Activated T-helper 17 cell treated with anti-CD3 and anti-CD28 coated beads, Interleukin-2, amount 50 U/mL, for 72 hours (primary cell): Measurements from ENCODE around the gene UMAD1. TPM values are rescaled to one million over a fixed set of nuclear protein-coding genes. Genes with fewer than 3 reads are reported as not detected.

Source experiments
- ATAC-seq: fragments of 150-1000 bp; cut with Tn5 transposase; replicated peaks from 2 replicates; pipeline ENCODE4 v1.10.0; 2021; ENCODE audit warnings: mild to moderate bottlenecking, moderate library complexity
- H3K27ac Mint-ChIP-seq: one replicate; pipeline ENCODE4 v1.8.0; 2022; ENCODE audit warnings: mixed read lengths
- H3K27me3 Mint-ChIP-seq: one replicate; pipeline ENCODE4 v1.8.0; 2022; ENCODE audit warnings: mixed read lengths
- H3K36me3 Mint-ChIP-seq: one replicate; pipeline ENCODE4 v1.8.0; 2022; ENCODE audit warnings: low read depth, mild to moderate bottlenecking, mixed read lengths
- H3K4me1 Mint-ChIP-seq: one replicate; pipeline ENCODE4 v1.8.0; 2022; ENCODE audit warnings: mixed read lengths
- H3K4me3 Mint-ChIP-seq: one replicate; pipeline ENCODE4 v1.8.0; 2022; ENCODE audit warnings: mild to moderate bottlenecking, mixed read lengths
- H3K9me3 Mint-ChIP-seq: one replicate; pipeline ENCODE4 v1.8.0; 2022; ENCODE audit warnings: mixed read lengths
- total RNA-seq, 2 donors: library from RNA; stranded (reverse); gene quantifications; one replicate each; pipeline ENCODE4 v1.2.3, GENCODE V29; 2022

UMAD1 gene
- total RNA-seq, 2 donors from 2014 or later = 9.4 to 11.7 TPM

DNA sequence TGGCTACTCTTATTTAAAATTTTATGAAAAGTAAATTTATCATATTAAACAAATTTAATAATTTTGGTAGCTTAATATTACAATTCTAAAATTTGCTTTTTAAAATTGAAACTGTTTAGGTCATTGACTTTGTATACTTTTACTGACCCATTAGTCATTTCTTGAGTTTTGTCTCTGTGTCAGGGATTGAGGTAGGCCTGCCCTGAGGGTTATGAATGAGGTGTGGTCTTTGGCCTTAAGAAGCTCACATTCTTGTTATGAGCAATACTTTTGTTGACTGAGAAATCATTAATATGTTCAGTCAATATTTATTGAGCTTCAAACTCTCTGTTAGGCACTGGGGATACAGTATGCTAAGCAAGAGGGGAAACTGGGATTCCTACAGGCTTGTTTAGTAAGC lies 124.9 kb downstream of the UMAD1 start:
- ATAC-seq = peak; percentile 36
- no peaks in the 10 kb centered on the region for H3K9me3 Mint-ChIP-seq
- no peaks in the 10 kb centered on the region for H3K36me3 Mint-ChIP-seq
- H3K27ac Mint-ChIP-seq = peak overlapping the region; percentile 63
- no peak overlapping the region for H3K4me3 Mint-ChIP-seq
- no peaks in the 10 kb centered on the region for H3K27me3 Mint-ChIP-seq
- peaks cover 24% of the 10 kb centered on the region for H3K4me1 Mint-ChIP-seq

DNA sequence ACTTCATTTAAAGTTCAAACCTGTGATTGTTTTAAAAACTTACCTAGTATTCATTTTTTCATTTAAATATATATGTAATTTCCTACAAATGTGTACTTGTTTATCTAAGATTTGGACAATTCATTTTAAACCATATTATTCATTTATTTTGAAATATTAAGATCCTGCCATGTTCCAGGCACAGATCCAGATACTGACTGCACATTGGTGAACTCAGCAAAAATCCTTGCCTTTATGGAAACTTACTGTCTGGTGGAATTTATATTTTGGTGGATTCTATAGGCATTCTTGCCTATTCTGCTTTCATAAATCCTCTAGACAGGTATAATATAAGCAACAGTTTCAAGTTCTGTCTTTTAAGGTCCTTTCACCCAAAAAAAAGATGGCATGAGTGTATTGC lies 126.1 kb downstream of the UMAD1 start:
- Mint-ChIP-seq H3K27me3 (no peaks in the 10 kb centered on the region), H3K4me3 (no peak overlapping the region), H3K27ac (no peak overlapping the region), H3K4me1 (peaks cover 19% of the 10 kb centered on the region), H3K9me3 (no peaks in the 10 kb centered on the region), H3K36me3 (no peaks in the 10 kb centered on the region)
- no peak for ATAC-seq

DNA sequence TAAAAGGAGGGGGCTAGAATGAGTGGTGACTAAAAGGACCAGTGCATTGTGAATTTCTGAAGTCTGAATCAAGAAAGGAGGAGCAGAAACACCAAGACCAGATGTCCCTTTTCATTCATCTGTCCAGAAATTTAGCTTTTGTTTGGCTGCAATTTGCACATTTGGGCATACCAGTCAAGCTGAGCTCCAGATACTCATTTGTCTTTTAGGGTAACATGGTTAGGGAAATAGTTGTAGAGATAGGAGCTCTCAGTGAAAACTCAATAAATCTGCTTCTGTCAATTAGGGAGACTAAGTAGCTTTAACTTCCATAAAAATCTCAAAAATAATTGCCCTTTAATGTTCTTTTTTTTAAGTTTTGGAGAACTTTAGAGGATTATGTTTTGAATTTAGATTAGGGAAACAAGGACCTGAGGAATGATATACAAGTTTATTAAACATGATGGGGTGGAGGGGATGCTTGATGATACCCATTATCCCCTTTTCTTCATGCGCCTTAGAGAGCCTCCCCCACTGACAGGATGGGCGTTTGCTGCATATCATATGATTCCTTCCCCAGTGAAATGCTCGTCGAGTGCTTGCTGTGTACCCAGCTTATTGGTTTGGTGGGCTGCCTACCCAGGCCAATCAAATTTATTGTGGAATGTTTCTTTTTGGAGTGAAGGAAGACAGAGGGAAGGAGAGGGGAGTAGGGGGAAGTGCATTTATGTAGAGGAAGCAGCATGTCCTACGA lies 128.6 kb downstream of the UMAD1 start:
- H3K4me1 Mint-ChIP-seq = peaks cover 22% of the 10 kb centered on the region
- no peak overlapping the region for H3K27ac Mint-ChIP-seq
- H3K4me3 Mint-ChIP-seq = no peak overlapping the region
- H3K27me3 Mint-ChIP-seq = no peaks in the 10 kb centered on the region
- no peaks in the 10 kb centered on the region for H3K9me3 Mint-ChIP-seq
- H3K36me3 Mint-ChIP-seq = no peaks in the 10 kb centered on the region
- ATAC-seq = no peak

DNA sequence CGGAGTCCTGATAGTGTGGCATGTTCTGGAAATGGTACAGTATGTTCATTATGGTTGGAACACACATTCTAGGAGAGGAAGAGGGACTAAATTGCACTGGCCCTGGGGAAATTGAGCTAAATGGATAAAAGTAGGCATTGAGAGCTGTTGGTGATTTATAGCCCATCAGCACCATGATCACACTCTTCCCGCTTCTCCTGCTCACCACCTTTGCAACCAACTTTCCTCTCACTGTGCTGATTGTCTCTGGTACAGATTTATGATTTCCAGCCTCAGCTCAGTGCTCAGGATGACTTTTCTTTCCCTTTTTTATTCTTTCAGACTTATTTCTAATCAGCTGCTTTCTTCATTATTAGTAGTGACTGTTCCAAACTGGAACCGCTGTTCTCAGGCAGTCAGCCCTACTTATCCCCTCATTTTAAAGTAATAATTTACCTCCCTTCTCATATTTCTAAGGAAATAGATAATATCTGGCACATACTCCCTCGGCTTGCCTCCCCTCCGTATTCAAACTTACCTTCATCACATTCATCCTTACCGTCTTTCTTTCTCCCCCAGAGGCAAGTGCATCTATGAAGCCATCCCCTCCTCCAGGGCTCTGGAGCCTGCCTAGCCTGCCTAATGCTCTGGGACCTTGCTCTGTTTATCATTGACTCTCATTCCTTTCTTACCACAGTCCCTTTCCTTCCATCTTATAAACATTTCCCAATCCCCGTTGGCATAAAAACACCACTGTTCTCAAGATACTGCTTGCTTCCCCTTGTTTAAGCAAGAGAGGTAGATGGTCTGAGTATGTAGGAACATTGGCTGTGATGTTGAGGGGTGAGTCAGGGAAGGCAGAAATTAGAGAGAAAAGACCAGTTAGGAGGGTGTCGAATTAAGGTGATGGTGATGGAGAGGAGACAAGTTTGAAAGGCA lies 129.4 kb downstream of the UMAD1 start:
- no peak for ATAC-seq
- Mint-ChIP-seq H3K27ac (no peak overlapping the region), H3K4me1 (peaks cover 14% of the 10 kb centered on the region), H3K4me3 (no peak overlapping the region), H3K36me3 (no peaks in the 10 kb centered on the region), H3K9me3 (no peaks in the 10 kb centered on the region), H3K27me3 (no peaks in the 10 kb centered on the region)

DNA sequence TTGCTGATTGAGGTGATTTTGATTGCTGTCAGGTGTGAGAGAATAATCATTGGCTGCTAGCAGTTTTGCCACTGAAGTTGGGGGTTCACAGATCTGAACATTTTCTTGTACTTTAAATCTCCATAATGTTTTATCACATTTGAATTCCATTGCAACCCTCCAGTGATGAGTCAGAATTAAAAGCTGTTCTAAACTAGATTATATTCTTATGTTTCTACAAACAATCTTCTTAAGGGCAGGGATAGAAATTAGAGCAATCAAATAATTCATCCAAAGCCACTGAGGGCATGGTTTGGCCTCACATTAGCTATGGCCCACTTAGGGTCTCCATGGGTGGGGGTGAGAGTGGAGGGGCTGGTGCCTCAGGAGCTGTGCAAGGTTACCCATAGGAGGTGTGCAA lies 130.9 kb downstream of the UMAD1 start:
- Mint-ChIP-seq H3K36me3 (no peaks in the 10 kb centered on the region), H3K4me3 (no peak overlapping the region), H3K27me3 (no peaks in the 10 kb centered on the region), H3K4me1 (peaks cover 11% of the 10 kb centered on the region), H3K9me3 (no peaks in the 10 kb centered on the region), H3K27ac (no peak overlapping the region)
- ATAC-seq = no peak

DNA sequence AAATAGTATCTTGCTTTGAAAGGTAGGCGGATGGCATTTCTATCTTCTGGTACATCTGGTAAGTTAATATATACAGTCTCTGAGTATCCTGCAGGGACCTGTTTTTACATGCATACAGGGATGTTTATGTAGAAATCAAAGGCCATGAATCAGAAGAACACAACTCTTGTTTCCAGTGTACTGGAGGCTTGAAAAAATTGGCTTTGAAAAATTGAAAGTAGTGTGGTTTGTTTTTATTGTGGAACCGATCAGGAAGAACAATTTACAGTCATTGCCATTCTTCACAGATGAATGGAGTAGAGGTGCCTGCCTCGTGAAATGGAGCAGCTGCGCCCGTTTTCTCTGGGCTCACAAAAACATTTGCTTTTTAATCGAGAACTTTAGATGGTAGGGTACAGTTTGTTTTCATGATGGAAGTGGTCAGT lies 131.9 kb downstream of the UMAD1 start:
- Mint-ChIP-seq H3K36me3 (no peaks in the 10 kb centered on the region), H3K9me3 (no peaks in the 10 kb centered on the region), H3K4me1 (peaks cover 11% of the 10 kb centered on the region), H3K27ac (peak overlapping the region; percentile 15), H3K27me3 (no peaks in the 10 kb centered on the region), H3K4me3 (peak overlapping the region; percentile 53)
- ATAC-seq = peak; percentile 93

DNA sequence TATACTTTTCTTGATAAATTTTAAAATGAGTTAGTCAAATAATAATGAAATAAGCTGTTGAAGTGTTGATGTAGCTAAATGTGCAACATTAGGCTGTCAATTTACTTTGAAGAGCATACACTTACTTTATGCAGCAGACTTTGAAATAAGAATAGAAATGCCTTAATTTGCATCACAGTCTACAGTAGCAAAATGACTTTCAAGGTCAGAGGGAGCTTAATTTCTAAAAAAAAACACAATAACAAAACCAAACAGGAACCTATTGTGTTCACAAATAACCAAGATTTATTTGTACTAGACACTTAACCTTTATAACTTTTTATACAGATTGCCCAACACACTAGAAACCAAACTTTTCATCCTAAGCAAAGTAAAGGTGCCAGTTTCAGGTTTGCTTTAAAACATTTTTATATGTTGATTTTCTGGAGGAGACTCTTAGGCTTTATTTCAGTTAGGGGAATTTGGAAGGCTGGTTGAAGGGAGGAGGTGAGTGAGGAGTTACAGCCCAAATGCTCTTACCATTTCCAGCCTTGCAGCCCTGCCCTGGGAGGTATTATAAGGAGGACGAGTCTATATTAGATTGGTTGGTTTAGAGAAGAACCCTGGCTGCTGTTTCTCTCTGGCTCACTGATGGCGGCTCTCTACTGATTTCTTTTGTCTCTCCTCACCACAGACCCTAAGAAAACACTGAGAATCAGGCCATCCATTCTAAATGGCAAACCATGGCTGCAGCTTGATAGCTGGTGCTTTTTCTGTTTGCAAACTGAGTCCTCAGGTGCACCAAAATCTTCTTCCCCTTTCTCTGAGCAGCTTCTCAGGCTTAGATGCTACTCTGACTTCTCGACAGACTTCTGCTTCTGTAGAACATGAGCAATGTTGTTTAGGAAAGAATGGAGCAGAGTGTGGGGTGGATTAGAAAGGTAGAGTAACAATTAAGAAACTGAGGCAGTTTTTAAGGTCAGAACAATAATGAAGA lies 133.1 kb downstream of the UMAD1 start:
- ATAC-seq = no peak
- Mint-ChIP-seq H3K9me3 (no peaks in the 10 kb centered on the region), H3K36me3 (no peaks in the 10 kb centered on the region), H3K4me3 (no peak overlapping the region), H3K27me3 (no peaks in the 10 kb centered on the region), H3K27ac (no peak overlapping the region), H3K4me1 (peaks cover 11% of the 10 kb centered on the region)

DNA sequence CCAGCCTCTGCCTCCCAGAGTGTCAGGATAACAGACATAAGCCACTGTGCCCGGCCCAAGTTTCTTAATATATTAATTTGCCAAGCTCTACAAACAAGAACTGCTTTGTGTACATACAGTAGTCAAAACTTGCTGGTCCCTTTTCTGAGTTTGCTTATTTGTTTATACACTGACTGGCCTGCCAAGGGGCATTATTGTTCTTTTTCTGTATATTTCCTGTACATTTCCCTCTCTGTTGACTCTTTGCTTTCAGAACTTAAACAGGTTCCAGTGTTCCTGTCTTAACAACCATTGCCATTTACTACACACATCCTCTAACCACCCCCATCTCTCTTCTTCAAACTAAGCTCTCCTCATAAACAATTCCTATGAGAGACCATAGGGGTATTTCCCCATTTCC lies 139.3 kb downstream of the UMAD1 start:
- Mint-ChIP-seq H3K9me3 (no peaks in the 10 kb centered on the region), H3K27me3 (no peaks in the 10 kb centered on the region), H3K4me3 (no peak overlapping the region), H3K4me1 (peaks cover 21% of the 10 kb centered on the region), H3K36me3 (no peaks in the 10 kb centered on the region), H3K27ac (peak overlapping the region; percentile 29)
- ATAC-seq = no peak

DNA sequence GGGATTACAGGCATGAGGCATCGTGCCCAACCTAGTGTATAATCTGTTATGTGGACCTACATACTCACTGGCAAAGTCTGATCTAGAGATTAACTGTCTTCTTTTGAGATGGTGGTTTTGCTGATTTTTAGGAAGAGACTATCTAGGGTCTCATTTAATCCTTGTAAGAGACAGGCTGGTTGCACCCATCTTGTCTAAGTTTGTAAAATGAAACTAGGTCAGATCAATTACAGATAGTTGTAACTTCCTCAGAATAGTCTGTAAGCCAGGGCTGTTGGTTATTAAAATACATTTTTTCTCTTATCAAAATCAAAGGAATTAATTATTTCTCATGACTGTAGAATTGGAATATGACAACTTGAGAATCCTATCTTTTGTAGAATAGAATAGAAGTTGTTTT lies 142.4 kb downstream of the UMAD1 start:
- Mint-ChIP-seq H3K4me3 (peak overlapping the region; percentile 63), H3K9me3 (no peaks in the 10 kb centered on the region), H3K36me3 (no peaks in the 10 kb centered on the region), H3K27me3 (no peaks in the 10 kb centered on the region), H3K27ac (peak overlapping the region; percentile 58), H3K4me1 (peaks cover 21% of the 10 kb centered on the region)
- ATAC-seq = peak; percentile 42

DNA sequence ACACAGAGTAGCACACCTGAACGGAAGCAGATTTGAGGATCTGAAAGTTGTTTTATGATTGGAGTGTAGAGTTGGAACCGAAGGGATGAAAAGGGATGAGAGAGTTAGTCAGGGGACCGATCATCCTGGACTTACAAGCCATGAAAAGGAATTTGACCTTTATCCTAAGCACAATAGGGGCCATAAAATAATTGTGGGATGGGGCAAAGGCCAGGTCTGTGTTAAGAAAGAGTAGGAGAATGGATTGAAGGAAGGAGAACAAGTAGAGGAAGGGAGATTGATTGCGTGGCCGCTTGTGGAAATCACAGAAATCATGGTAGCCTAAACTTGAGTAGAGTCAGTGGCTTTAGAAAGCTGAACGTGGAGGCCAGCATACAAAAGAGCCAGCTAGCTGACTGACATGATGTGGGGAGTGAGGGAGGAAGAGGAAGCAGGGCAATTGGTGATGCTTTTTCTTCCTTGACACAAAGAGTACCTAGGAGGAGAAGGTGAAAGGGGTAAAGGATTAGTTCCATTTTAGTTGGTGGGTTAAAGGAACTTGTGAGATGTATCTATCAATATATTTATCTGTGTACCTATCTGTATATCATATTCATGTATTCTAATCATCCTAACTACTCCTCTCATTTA lies 144.9 kb downstream of the UMAD1 start:
- Mint-ChIP-seq H3K27ac (no peak overlapping the region), H3K9me3 (no peaks in the 10 kb centered on the region), H3K4me1 (peaks cover 15% of the 10 kb centered on the region), H3K36me3 (no peaks in the 10 kb centered on the region), H3K27me3 (no peaks in the 10 kb centered on the region), H3K4me3 (no peak overlapping the region)
- no peak for ATAC-seq

DNA sequence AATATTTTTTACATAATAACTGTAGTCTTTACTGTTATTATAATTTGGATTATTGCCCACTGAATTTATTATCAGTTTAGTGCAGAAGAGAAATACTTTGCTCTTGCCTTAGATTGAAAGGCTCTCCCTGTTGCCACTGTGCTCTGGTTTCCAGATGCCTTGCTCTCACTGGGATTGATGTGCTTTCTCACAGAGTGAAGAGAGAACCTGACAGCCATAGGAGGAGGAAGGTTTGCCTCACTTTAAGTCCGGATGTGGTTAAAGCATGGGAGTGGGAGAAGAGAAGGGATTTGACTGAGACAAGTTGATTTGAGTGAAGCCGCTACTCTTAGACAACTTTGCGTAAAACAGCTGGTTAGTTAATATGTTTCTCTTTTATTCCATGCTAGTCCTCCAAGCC lies 146.0 kb downstream of the UMAD1 start:
- Mint-ChIP-seq H3K4me3 (no peak overlapping the region), H3K36me3 (peaks cover 7% of the 10 kb centered on the region), H3K27ac (no peak overlapping the region), H3K9me3 (no peaks in the 10 kb centered on the region), H3K27me3 (no peaks in the 10 kb centered on the region), H3K4me1 (peaks cover 15% of the 10 kb centered on the region)
- no peak for ATAC-seq

DNA sequence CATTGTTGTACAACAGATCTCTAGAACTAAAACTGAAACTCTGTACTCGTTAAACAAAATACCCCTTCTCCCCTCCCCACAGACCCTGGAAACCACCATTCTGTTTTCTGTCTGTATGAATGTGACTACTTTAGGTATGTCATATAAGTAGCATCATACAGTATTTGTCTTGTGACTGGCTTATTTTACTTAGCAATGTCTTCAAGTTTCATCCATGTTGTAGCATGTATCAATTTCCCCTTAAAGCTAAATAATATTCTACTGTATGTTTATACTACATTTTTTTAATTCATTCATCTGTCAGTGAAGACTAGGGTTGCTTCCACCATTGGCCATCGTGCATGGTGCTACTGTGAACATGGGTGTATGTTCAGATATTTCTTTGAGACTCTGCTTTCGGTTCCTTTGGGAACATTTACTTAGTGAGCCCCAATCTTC lies 149.0 kb downstream of the UMAD1 start:
- H3K9me3 Mint-ChIP-seq = no peaks in the 10 kb centered on the region
- no peak overlapping the region for H3K4me3 Mint-ChIP-seq
- H3K27me3 Mint-ChIP-seq = no peaks in the 10 kb centered on the region
- H3K36me3 Mint-ChIP-seq = peaks cover 25% of the 10 kb centered on the region
- no peak overlapping the region for H3K27ac Mint-ChIP-seq
- peak; percentile 85 for ATAC-seq
- no peaks in the 10 kb centered on the region for H3K4me1 Mint-ChIP-seq

DNA sequence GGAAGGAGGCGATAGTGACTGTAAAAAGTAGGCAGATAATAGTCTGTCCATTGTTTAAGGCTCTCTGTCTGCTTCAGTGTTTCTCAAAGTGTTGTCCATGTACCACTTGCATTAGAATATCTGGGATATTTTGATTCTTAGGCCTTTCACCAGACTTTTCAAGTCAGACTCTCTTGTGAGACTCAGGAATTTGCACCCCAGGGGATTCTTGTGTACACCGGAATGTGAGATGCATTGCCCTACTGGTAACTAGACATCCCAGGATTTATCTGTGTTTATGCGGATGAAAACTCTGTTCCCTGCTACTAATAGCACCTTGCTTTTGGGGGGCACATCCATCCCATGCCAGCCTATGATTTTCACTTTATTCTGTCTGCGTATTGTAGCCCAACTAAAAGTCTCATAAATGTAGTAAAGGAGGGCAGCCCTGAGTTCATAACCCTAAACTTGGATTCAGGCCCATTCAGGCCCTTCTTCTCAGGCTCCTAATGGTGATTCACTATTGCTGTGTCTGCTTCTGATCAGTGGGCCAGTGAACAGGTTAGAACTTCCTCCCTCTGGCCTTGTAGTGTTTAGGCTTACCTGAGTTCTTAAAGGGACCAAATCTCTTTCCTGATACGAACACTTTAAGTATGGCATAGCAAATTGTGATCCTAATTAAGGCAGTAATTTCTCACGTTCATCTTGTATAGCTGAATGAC lies 149.6 kb downstream of the UMAD1 start:
- no peak for ATAC-seq
- no peaks in the 10 kb centered on the region for H3K4me1 Mint-ChIP-seq
- no peak overlapping the region for H3K27ac Mint-ChIP-seq
- no peaks in the 10 kb centered on the region for H3K27me3 Mint-ChIP-seq
- peaks cover 28% of the 10 kb centered on the region for H3K36me3 Mint-ChIP-seq
- H3K4me3 Mint-ChIP-seq = no peak overlapping the region
- H3K9me3 Mint-ChIP-seq = no peaks in the 10 kb centered on the region
